HG03342 (cell line): ENCODE data around the gene TRIM46.

Experiments
- ATAC-seq: cut with Tn5 transposase; IDR thresholded peaks from one replicate; pipeline ENCODE4 v1.9.1; 2021; ENCODE audit warnings: mild to moderate bottlenecking, moderate library complexity; ENCODE audit not compliant: unreplicated experiment

The TRIM46 gene

DNA sequence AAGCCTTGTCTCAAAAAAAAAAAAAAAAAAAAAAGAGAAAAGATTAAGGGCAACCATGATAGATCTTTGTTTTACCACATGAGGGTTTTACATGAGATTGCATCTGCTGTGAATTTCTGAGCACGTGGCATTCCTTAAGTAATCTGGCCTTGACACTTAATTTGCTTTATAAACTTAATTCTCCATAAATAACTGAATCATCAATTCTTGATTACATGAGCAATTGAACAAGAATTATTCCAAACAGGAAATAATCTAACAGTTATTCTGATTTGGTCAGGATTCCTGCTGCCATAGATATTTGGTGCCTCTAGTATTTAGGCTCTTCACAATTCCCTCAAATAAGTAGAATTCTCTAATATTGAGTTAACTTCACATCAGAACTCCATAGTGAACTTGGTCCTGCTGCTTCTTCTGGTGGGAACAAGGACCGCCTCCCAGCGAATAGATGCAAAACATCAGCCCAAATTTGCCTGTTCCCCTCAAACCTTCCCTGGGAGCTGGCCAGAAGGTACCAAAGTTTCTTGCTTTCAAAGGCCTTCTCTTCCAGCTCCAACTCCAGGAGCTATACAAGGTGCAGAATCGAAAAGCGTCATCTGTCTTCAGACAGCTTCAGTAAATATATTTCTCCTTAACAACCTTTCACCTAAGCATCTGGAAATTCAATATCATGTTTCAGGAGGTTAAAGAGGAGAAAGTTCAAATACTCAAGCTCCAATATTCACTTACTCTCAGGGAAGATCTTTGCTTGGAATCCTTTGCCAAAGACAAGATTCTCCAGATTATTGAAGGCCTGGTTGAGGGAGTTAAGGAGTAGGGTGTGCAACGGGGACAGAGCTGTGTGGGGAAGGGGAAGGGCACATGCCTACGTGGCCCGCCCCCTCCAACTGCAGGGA, 1.6 kb upstream of the TRIM46 start:
- peak; percentile 24 for ATAC-seq

DNA sequence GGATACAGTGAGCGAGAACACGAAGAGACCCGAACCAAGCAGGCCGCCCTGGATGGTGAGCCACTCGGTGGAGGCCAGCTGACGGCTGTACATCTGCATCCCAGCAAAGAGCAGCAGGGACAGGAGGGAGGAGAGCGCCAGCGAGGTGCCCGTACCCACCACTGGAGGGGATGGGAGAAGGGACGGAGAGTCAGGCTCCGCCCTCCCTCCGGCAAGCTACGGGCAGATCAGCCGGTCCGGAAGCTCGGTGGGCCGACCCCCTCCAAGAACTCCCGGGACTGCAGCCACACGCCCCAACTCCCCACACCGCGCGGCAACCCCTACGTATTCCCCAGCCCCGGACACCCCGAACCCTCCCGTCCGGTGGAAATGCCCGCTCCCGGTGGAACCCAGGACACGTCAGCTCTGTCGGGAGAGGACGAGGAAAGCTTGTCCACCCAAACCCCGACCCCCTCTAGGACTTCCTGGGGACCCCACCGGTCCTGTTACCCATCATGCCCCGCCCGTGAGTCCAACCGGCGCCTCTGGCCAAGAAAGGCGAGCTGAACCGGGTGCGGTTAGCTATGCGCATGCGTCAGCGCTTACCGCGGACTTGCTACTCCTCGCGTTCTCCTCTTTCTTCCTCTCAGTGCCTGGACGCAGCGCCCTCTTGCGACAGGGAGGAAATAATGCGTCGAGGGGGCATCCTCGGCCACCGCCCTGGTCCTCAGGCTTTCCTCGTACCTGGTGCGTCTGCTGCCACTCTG, 744 bp upstream of the TRIM46 start, which contains the start of gene KRTCAP2:
Gene KRTCAP2 (minus strand): TSS at position 573 of the 746 bp plus-strand sequence. CDS start 80 bp downstream, at position 493.
- peak; percentile 67 for ATAC-seq

DNA sequence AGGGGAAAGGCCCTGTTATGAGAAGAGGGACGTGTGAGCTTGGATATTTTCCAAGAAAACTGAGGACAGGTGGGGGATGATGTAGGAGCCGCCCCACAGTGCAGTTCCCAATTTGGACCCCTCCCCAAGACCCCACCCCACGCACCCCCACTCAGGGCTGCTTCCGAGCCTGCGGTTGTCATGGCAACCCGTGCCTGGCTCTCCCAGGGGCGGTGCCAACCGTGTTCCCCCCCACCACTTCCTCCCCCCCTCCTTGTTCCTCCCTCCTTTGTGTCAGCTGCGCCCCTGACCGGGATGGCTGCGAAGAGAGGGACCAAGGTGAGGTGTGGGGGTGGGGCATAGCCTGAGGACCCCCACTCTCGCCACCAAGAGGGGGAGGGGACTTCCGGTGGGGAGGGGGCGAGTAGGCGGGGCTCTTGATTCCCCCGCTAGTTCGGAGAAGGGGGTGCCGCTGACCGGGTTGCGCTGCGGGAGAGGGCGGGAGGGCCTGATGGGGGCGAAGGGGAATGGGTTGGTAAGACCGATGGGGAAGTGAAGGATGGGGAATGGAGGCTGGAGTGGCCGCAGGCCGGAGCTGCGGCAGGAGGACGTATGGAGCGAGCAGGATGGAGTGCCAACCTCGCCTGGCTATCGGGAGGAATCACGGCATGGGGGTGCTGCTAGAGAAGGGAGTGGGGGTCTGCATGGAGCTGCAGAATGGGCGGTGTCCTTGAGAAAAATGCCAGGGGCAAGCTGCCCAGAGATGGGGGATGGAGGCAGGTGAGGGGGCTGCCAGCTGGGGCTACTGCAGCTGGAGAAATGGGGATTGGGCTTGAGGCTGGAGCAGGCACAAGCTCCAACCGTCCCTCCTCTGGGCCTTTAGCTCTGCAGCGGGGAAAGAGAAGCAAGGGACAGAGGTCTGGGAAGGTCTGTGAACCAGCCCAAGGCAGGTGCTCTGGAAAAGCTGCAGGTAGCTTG, 953 bp downstream of the TRIM46 start:
- ATAC-seq = no peak

DNA sequence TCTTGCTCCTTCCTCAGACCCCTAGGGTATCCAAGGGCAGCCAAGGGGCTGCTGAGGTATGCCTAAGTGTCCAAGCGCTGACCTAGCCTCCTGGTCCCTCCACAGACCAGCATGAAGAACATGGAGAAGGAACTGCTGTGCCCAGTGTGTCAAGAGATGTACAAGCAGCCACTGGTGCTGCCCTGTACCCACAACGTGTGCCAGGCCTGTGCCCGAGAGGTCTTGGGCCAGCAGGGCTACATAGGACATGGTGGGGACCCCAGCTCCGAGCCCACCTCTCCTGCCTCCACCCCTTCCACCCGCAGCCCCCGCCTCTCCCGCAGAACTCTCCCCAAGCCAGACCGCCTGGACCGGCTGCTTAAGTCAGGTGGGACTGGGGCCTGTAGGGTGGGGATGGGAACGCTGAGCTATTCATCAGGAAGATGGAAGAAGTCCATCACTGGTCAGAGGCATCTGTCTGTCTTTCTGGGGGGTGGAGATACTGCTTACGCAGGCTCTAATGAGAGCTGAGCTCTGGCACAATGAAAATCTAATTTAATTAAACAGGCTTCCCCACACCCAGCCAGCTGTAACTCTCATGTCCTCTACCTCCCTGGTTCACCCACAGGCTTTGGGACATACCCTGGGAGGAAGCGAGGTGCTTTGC, 1.8 kb downstream of the TRIM46 start:
- ATAC-seq = no peak

DNA sequence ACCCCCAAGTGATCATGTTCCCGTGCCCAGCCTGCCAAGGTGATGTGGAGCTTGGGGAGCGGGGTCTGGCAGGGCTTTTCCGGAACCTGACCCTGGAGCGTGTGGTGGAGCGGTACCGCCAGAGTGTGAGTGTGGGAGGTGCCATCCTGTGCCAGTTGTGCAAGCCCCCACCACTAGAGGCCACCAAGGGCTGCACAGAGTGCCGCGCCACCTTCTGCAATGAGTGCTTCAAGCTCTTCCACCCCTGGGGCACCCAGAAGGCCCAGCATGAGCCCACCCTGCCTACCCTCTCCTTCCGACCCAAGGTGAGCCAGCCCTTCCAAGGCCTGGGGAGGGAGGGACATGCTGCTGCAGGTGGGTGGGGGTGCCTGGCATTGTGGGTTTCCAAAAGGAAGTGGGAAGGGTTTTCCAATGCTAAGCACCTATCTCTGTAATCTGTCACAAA, 2.3 kb downstream of the TRIM46 start:
- no peak for ATAC-seq

DNA sequence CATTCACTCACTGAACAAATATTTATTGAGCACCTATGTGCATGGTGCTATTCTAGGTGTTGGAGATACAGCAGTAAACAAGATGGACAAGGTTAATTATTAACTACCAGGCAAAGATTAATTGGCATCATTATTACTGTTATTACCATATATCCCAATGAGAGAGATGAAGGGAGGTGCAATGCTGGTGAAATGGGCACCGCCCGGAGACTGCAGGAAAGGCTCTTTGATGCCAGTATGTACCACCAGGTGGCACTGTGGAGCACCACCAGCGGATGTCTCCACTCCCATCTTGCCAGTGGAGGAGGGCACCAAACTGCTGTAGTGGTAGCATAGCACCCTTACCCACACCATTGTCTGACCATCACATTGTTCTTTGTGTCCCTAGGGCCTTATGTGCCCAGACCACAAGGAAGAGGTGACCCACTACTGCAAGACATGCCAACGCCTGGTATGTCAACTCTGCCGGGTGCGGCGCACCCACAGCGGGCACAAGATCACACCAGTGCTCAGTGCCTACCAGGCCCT, 3.0 kb downstream of the TRIM46 start:
- no peak for ATAC-seq

DNA sequence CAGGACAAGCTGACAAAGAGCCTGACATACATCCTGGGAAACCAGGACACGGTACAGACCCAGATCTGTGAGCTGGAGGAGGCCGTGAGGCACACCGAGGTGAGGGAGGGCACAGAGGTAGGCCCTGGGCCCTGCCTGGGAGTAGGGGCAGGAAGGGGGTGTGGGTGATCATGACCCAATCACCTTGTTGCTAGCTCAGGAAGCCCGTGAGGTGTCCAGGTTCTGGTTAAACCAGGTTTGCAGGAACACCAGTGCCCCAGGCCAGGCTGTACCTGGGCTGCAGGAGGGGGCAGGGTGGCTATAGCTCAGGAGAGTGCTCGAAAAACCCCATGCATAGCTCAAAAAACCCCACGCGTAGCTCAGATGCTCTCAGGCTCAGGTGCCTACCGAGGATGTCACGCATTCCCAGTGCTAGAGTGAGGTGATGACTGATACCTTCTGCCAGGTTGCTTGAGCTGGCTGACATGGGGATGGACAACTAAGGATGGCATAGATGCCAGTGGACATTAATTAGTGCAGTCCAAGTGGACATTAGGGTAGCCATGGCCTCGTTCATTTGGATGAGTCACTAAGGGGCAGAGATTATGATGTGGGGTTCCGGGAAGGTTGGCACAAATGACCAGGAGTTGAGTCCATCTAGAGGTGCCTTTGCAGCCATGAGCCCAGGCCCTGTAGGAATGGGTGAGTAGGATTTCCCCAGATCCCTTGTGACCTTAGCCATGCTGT, 3.7 kb downstream of the TRIM46 start:
- no peak for ATAC-seq

DNA sequence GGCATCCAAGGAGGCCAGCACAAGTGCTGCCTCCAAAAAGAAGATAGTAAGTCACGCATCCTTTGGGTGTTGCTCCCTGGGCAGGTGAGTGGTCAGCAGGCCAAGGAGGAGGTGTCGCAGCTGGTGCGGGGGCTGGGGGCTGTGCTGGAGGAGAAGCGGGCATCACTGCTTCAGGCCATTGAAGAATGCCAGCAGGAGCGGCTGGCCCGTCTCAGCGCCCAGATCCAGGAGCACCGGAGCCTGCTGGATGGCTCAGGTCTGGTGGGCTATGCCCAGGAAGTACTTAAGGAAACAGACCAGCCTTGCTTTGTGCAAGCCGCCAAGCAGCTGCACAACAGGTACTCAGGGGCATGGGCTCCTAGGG, 4.3 kb downstream of the TRIM46 start:
- no peak for ATAC-seq

DNA sequence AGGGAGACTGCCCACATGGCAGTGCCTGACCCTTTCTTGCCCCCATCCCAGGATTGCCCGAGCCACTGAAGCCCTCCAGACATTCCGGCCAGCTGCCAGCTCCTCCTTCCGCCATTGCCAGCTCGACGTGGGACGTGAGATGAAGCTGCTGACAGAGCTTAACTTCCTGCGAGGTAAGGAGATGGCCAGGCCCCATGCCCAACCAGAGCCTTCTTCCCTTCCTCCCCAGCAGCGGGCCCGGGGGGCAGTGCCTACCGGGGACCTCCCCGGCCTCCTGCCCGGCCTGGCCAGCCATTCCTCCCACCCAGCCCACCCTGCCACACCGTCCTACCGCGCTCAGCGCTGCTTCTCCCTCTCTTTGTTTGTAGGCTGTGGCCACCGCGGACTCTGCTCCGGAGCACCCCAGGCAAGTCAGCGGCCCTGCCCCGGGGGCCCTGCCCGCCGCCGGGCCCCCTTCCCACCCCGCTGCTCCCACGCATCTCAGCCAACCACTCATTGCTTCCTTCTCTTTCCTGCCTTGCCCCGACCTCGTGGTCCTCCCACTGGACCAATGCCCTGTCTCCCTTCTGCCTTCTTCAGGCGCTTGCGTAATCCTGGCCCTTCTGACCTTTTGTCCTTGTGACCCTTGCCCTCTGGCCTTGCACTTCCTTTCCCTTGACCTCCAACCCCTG, 4.9 kb downstream of the TRIM46 start:
- no peak for ATAC-seq

DNA sequence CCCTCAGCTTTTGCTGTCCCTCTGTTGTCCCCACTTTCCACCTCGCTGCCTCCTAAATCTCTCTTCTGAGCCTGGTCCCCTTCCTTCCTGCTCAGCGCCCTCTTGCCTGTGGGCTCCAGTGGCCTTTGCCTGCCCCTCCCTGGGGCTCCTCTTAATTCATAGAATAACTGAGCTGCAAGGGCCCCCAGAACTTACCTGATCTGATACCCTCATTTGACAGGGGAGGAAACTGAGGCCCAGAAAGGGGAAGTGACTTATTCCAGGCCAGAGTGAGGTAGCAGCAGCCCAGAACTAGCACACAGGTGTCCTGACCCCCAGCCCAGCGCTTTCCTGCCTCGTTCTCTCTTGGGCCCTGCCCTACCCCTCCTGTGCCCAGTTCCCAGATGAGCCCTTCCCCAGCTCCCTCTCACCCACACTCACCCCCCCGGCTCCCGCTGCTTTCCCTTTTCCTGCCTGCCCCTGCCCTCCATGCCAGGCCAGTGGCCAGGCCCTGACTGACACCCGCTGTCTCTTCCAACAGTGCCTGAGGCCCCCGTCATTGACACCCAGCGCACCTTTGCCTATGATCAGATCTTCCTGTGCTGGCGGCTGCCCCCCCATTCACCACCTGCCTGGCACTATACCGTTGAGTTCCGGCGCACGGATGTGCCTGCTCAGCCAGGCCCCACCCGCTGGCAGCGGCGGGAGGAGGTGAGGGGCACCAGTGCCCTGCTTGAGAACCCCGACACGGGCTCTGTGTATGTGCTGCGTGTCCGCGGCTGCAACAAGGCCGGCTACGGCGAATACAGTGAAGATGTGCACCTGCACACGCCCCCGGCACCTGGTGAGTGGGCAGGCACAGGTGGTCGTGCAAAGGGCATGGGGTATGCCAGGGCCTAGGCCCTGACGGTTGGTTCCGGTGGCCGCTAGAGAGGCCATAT, 5.7 kb downstream of the TRIM46 start:
- ATAC-seq = no peak

DNA sequence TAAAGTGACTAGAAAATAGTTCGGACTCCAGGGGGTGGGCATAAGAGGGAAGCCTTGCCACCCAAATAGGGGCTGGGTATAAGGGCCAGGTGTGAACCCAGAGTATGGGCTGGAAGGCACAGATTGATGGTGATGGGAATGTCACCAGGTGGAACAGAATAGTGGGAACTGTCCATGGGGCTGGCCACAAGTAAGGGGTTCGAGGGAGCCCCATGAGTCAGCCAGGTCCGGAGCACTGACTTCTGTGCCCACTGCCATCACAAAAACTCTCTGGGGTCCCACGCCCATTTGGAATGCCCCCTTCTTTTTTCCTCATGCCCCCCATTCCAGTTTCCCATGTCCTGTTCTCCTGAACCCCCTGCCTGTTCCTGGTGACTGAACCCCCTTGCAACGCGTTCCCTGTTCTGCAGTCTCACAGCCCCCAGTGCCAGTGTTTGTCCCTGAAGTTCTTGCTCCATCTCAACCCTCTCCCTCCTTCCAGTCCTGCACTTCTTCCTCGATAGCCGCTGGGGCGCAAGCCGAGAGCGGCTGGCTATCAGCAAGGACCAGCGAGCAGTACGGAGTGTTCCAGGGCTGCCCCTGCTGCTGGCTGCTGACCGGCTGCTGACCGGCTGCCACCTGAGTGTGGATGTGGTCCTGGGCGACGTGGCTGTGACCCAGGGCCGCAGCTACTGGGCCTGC, 7.9 kb downstream of the TRIM46 start:
- no peak for ATAC-seq

DNA sequence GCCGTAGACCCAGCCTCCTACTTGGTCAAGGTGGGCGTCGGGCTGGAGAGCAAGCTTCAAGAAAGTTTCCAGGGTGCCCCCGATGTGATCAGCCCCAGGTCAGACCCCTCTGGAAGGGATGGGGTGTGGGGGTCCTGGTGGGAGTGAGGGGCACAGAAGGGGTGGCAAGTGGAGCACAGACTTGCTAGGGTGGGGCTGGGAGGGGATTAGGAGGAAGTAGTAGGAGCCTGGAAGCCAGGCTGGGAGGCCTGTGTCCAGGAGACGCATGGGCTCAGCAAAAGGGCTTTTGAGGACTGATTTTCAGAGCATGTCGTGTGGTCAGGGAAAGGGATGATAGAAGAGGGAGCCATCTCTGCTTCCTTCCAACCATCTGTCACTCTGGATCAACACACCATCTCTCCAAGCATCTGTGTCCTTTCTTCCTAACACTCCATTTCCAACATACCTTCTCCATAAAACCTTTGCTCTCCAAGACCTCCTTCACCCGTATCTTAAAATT, 8.5 kb downstream of the TRIM46 start:
- no peak for ATAC-seq

DNA sequence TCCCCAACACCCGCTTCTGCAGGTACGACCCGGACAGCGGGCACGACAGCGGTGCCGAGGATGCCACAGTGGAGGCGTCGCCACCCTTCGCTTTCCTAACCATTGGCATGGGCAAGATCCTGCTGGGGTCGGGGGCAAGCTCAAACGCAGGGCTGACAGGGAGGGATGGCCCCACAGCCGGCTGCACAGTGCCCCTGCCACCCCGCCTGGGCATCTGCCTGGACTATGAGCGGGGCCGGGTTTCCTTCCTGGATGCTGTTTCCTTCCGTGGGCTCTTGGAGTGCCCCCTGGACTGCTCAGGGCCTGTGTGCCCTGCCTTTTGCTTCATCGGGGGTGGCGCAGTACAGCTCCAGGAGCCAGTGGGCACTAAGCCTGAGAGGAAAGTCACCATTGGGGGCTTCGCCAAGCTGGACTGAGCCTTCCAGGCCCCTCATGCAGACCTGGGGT, 10.1 kb downstream of the TRIM46 start:
- ATAC-seq = no peak

DNA sequence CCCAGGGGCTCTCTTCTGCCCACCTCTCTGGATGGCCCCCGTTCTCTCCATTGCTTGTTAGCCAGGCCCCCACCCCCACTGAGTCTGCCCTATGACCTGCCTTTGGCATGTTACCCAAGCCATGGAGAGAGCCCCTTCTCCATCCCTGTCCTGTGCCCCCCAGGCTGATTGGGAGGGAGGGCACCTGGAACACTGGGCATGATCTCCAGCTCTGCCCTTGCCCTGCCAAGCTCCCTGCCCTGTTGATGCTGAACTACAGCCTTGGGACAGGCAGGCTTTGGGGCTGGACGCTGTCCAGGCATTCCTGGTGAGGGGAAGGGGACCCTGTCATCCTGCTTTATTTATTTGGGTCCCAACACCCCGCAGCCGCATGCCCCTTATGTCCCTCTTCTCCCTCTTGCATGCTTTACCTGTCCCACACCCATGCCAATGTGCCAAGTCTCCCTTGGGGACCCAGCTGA, 10.7 kb downstream of the TRIM46 start:
- no peak for ATAC-seq

DNA sequence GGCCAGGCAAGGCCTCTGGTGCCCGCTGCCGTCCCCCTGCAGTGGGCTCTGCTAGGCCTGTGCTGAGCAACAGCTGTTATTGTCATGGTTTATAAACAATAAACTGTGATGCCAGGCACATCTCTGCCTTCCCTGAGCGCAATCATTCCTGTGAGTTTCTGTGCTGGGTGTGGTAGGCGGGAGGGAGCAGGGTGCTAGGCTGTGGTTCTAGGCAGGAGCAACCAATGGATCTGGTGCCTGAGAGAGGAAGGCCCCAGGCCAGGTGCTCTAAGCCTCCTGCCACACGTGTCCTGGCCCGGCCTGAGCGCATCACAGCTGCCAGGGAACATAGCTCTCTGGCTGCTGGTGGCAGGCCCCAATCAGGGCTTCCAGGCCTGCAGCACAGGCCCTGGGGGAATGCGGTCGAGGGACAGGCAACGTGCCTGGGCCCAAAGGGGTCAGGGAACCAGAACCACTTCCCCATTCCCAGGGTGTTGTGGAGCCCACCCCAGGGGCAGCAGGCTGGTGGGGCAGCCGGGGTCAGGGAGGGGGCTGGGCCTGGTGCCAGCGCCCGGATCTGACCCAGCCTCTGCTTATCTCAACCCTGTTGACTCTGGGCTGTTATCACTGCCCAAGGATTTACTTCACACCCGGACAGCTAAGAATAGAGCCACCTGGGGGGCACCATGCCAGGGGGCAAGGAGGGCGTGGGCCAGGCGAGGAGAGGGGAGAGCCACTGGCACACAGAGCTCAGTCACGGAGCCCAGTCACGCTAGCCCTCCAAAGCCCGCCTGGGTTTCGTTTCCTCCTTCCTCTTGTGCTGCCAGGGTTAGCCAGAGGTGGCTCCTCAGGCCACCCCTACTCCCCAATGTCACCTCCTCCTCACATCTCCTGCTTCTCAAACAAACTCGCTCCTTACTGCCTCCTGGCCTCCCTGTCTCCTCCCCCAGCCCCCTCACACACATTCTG, 11.5 kb downstream of the TRIM46 start:
- ATAC-seq = peak; percentile 81

DNA sequence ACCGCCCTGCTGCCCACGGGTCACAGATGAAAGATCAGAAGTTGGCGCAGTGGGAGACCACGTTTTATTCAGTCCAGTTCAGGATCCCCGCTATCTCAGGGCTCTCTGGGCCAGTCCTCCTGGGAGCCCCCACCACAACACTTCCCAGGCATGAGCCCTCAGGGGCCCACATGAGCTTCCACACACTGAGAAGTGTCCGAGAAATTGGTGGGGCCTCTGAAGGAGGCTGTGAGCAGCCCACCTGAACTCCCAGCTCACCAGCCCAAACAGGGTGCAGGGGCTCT, 12.1 kb downstream of the TRIM46 start:
- no peak for ATAC-seq
